ENCODE measurements around the gene HABP4. TPM values are rescaled to one million over a fixed set of nuclear protein-coding genes. Genes with fewer than 3 reads are reported as not detected.

Gene HABP4
- total RNA-seq, 1 donor from 2014 or later = 23.1 TPM

GRCh38 chr9:96478829-96479371, 28.9 kb downstream of the HABP4 start:
- no peak overlapping the region for H3K4me3 ChIP-seq
- peaks cover 23% of the 10 kb centered on the region for H3K36me3 ChIP-seq
- H3K27me3 ChIP-seq (ENCODE audit: low read depth) = no peaks in the 10 kb centered on the region
- intact Hi-C loops (cut with micrococcal nuclease) = no loop called here
- H3K4me1 ChIP-seq = peaks cover 7% of the 10 kb centered on the region
- no peak for DNase-seq
- H3K27ac ChIP-seq (replicated peaks) = no peak overlapping the region
- TF ChIP-seq CTCF (IDR thresholded peaks at IDR 0.05; ENCODE audit: borderline replicate concordance) = no peak
- no peaks in the 10 kb centered on the region for H3K9me3 ChIP-seq (replicated peaks)

- no peaks in the 10 kb centered on the region for H3K27me3 ChIP-seq (ENCODE audit: low read depth)
- no peak for TF ChIP-seq CTCF (IDR thresholded peaks at IDR 0.05; ENCODE audit: borderline replicate concordance)
- intact Hi-C loops (cut with micrococcal nuclease) = no loop called here
- no peaks in the 10 kb centered on the region for H3K9me3 ChIP-seq (replicated peaks)
- DNase-seq = no peak
- peaks cover 8% of the 10 kb centered on the region for H3K4me1 ChIP-seq
- peaks cover 16% of the 10 kb centered on the region for H3K36me3 ChIP-seq
- H3K27ac ChIP-seq (replicated peaks) = no peak overlapping the region
- no peak overlapping the region for H3K4me3 ChIP-seq
These were observed 30.8 kb downstream of the HABP4 start for GRCh38 chr9:96480736-96481135.

- intact Hi-C loops (cut with micrococcal nuclease) = no loop called here
- no peak for DNase-seq
- TF ChIP-seq CTCF (IDR thresholded peaks at IDR 0.05; ENCODE audit: borderline replicate concordance) = no peak
- H3K4me1 ChIP-seq = peaks cover 18% of the 10 kb centered on the region
- H3K9me3 ChIP-seq (replicated peaks) = no peaks in the 10 kb centered on the region
- no peak overlapping the region for H3K27ac ChIP-seq (replicated peaks)
- peaks cover 11% of the 10 kb centered on the region for H3K36me3 ChIP-seq
- H3K27me3 ChIP-seq (ENCODE audit: low read depth) = no peaks in the 10 kb centered on the region
- no peak overlapping the region for H3K4me3 ChIP-seq
These were observed 32.5 kb downstream of the HABP4 start for GRCh38 chr9:96482476-96482875.

GRCh38 chr9:96483197-96483596, 33.2 kb downstream of the HABP4 start:
- H3K27me3 ChIP-seq (ENCODE audit: low read depth) = no peaks in the 10 kb centered on the region
- H3K9me3 ChIP-seq (replicated peaks) = no peaks in the 10 kb centered on the region
- H3K36me3 ChIP-seq = peaks cover 13% of the 10 kb centered on the region
- no peak overlapping the region for H3K4me3 ChIP-seq
- H3K27ac ChIP-seq (replicated peaks) = no peak overlapping the region
- H3K4me1 ChIP-seq = peaks cover 25% of the 10 kb centered on the region
- intact Hi-C loops (cut with micrococcal nuclease) = no loop called here
- DNase-seq = no peak
- TF ChIP-seq CTCF (IDR thresholded peaks at IDR 0.05; ENCODE audit: borderline replicate concordance) = no peak

GRCh38 chr9:96483733-96484390, 33.9 kb downstream of the HABP4 start:
- Histone ChIP-seq H3K4me3 (no peak overlapping the region), H3K27me3 (ENCODE audit: low read depth) (no peaks in the 10 kb centered on the region), H3K36me3 (peaks cover 19% of the 10 kb centered on the region), H3K27ac (replicated peaks) (no peak overlapping the region), H3K9me3 (replicated peaks) (no peaks in the 10 kb centered on the region), H3K4me1 (peaks cover 32% of the 10 kb centered on the region)
- intact Hi-C loops (cut with micrococcal nuclease) = no loop called here
- no peak for TF ChIP-seq CTCF (IDR thresholded peaks at IDR 0.05; ENCODE audit: borderline replicate concordance)
- DNase-seq = no peak
